Testis (tissue), 3 donors: ENCODE measurements around the gene ASPHD1. TPM values are rescaled to one million over a fixed set of nuclear protein-coding genes. Genes with fewer than 3 reads are reported as not detected.
"Not testable (repeated sequence)": the region's sequence is repeated elsewhere in the genome, so short reads cannot be mapped to it uniquely, and the experiment has no call there.

Experiments
- DNase-seq: peaks from one replicate; pipeline ENCODE4 v3.0.0-alpha.2; 2019
- H3K27ac ChIP-seq, 2 donors: fragments of 200-600 bp; sonication (generic); one replicate each; pipeline ENCODE4 v1.5.1; 2019
- H3K27me3 ChIP-seq: fragments of 200-600 bp; sonication (generic); one replicate; pipeline ENCODE4 v1.5.1; 2019
- H3K36me3 ChIP-seq: fragments of 200-600 bp; sonication (generic); one replicate; pipeline ENCODE4 v1.5.1; 2017; ENCODE audit warnings: low read depth; ENCODE audit errors: missing control alignments
- H3K4me1 ChIP-seq: fragments of 200-600 bp; sonication (generic); one replicate; pipeline ENCODE4 v1.5.1; 2019
- H3K4me3 ChIP-seq, 2 donors: fragments of 200-600 bp; sonication (generic); one replicate each; pipeline ENCODE4 v1.5.1; 2017 to 2019
- H3K9me3 ChIP-seq: fragments of 200-600 bp; sonication (generic); one replicate; pipeline ENCODE4 v1.5.1; 2017
- POLR2A ChIP-seq: fragments of 450-650 bp; IDR thresholded peaks from one replicate; pipeline ENCODE4 v1.6.1; 2017; ENCODE audit warnings: antibody characterized with exemption, mild to moderate bottlenecking, moderate library complexity
- WGBS, 2 donors: methylation state at CpG; one replicate each; pipeline ENCODE4 v1.1.5; 2018; 5-methylcytosine and 5-hydroxymethylcytosine counted together
- intact Hi-C: fragments of 100-400 bp; cut with DNase I; formaldehyde crosslinking; loops from one replicate; pipeline ENCODE4 v1.15.1; 2023; ENCODE audit warnings: low total_unique reads
- polyA plus RNA-seq: library from polyadenylated mRNA; stranded (reverse); fragments of 350-450 nt; fragmentation: Illumina TruSeq; extraction: RNeasy Lipid Tissue Mini Kit (QIAGEN cat#74804); gene quantifications from one replicate; pipeline ENCODE4 v1.2.3, GENCODE V29; 2014; ENCODE audit warnings: low read depth, low replicate concordance; ENCODE audit not compliant: insufficient read depth
- total RNA-seq, 2 donors: library from RNA; depleted of rRNA; stranded (reverse); fragments of >200 nt; gene quantifications; one replicate each; pipeline ENCODE4 v1.2.3, GENCODE V29; 2016
- TF ChIP-seq, protein P1 (sequence below), 3 experiments: fragments of 450-650 bp in 2 of 3; fragments of 200-600 bp in 1 of 3; sonication (generic) in 1 of 3; IDR thresholded peaks; one replicate each; pipeline ENCODE4 v1.5.1; 2016 to 2019; ENCODE audit warnings: antibody characterized with exemption in 3 of 3, mild to moderate bottlenecking in 2 of 3, moderate library complexity in 1 of 3

ASPHD1 gene
- total and polyA plus RNA-seq, 3 donors from 2014 or later, result 6.2 to 13.7 (median 11.1) TPM

DNA sequence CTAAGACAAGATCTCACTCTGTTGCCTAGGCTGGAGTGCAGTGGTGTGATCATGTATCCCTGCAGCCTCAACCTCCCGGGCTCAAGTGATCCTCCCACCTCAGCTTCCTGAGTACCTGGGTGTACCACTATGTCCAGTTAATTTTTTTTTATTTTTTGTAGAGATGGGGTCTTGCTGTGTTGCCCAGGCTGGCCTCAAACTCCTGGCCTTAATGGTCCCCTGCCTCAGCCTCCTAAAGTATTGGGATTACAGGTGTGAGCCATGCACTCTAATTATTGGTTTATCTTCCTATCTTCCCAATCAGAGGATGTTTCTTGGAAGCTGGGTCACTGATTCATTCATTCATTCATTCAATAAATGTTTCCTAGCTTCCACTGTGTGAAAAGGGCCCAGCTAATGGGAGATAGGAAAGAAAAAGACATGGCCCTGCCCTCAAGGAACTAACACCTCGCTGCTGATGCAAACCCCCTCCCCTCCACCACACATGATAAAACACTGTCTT, 8.5 kb downstream of the ASPHD1 start:
- TF ChIP-seq, protein P1, sequence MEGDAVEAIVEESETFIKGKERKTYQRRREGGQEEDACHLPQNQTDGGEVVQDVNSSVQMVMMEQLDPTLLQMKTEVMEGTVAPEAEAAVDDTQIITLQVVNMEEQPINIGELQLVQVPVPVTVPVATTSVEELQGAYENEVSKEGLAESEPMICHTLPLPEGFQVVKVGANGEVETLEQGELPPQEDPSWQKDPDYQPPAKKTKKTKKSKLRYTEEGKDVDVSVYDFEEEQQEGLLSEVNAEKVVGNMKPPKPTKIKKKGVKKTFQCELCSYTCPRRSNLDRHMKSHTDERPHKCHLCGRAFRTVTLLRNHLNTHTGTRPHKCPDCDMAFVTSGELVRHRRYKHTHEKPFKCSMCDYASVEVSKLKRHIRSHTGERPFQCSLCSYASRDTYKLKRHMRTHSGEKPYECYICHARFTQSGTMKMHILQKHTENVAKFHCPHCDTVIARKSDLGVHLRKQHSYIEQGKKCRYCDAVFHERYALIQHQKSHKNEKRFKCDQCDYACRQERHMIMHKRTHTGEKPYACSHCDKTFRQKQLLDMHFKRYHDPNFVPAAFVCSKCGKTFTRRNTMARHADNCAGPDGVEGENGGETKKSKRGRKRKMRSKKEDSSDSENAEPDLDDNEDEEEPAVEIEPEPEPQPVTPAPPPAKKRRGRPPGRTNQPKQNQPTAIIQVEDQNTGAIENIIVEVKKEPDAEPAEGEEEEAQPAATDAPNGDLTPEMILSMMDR (IDR thresholded peaks at IDR 0.05), result no peak
- TF ChIP-seq POLR2A, result no peak
- WGBS, 2 donors, result 77 to 92% methylated on average over 2 of the region's 2 CpGs
- no peak overlapping the region for H3K27ac ChIP-seq
- intact Hi-C loops, result no loop called here
- no peaks in the 10 kb centered on the region for H3K4me1 ChIP-seq
- no peaks in the 10 kb centered on the region for H3K9me3 ChIP-seq
- no peak for DNase-seq
- H3K4me3 ChIP-seq, result no peak overlapping the region
- no peaks in the 10 kb centered on the region for H3K27me3 ChIP-seq
- no peaks in the 10 kb centered on the region for H3K36me3 ChIP-seq

DNA sequence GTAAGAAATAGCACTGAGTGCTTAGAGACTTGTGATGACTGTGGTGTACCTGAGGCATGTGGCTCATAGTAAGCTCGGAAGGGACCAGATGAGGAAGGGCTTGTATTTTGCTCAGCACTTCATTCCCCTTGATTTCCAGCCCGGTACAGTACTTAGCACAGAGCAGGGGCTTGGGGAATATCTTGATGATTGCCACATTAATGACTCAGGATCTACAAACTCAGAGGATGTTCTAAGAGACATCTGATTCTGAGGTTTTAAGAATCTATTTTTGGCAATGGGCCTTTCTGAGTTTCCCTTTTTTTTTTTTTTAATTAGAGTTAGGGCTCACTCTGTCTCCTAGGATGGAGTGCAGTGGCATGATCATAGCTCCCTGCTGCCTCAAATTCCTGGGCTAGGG, 9.1 kb downstream of the ASPHD1 start:
- Histone ChIP-seq H3K4me1 (no peaks in the 10 kb centered on the region), H3K36me3 (no peaks in the 10 kb centered on the region), H3K27ac (no peak overlapping the region), H3K27me3 (no peaks in the 10 kb centered on the region), H3K9me3 (no peaks in the 10 kb centered on the region), H3K4me3 (no peak overlapping the region)
- DNase-seq, result no peak
- WGBS, 2 donors, result 66 to 80% methylated on average over 2 of the region's 2 CpGs
- no peak for TF ChIP-seq POLR2A
- intact Hi-C loops, result no loop called here

DNA sequence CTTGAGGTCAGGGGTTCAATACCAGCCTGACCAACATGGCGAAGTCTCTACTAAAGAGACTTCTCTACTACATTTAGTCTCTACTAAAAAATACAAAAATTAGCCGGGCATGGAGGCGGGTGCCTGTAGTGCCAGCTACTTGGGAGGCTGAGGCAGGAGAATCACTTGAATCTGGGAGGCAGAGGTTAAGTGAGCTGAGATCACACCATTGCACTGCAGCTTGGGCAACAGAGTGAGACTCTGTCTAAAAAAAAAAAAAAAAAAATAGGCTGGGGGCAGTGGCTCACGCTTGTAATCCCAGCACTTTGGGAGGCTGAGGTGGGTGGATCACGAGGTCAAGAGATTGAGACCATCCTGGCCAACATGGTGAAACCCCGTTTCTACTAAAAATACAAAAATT, 9.6 kb downstream of the ASPHD1 start:
- H3K27ac ChIP-seq, H3K4me3 ChIP-seq, H3K36me3 ChIP-seq, H3K27me3 ChIP-seq, H3K4me1 ChIP-seq, DNase-seq, intact Hi-C loops, H3K9me3 ChIP-seq: not testable (repeated sequence)
- 82% methylated on average over 6 of the region's 6 CpGs for WGBS, 2 donors

DNA sequence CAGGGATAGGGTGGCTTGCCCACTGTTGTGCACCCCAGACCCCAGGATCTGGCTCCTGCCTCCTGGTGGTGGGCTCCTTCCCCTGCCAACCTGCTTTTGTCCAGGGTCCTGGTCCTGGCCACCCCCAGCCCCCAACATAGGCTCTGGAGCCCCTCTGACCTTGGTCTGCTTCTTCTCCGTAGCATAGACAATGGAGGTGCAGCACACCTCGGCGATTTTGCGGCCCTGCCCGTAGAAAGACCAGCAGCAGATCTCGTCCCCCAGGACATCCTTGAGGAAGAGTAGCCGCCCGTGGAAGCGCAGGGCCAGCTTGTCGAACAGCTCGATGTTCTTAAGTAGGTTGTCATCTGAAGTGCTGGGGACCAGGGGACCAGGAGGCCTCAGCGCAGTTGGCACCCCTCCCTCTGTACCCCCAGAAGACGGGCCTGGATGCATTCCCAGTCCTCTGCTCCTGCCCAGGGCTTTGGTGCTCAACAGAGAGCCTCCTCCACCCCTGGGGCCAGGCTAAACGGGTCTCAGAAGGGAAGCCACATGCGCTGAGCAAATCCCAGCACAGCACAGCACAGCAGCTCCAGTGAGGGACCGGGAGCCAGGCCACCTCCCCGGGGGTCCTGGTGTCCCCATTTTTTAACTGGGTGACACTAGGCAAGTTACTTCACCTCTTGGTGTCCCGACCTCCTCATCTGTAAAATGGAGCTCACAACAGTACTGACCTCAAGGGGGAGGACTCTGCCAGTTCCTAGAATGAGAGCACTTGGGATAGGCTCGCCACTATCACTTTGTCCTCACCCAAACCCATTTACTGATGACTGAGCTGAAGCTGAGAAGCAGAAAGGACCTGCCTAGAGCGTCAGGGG, 10.8 kb downstream of the ASPHD1 start:
- Histone ChIP-seq H3K4me1 (no peaks in the 10 kb centered on the region), H3K27ac (no peak overlapping the region), H3K4me3 (no peak overlapping the region), H3K27me3 (no peaks in the 10 kb centered on the region), H3K36me3 (no peaks in the 10 kb centered on the region), H3K9me3 (no peaks in the 10 kb centered on the region)
- DNase-seq, result no peak
- TF ChIP-seq, protein P1 (IDR thresholded peaks at IDR 0.05), result no peak
- TF ChIP-seq POLR2A, result no peak
- 87 to 93% methylated on average over 9 to 20 of the region's 20 CpGs for WGBS, 2 donors
- intact Hi-C loops, result no loop called here

DNA sequence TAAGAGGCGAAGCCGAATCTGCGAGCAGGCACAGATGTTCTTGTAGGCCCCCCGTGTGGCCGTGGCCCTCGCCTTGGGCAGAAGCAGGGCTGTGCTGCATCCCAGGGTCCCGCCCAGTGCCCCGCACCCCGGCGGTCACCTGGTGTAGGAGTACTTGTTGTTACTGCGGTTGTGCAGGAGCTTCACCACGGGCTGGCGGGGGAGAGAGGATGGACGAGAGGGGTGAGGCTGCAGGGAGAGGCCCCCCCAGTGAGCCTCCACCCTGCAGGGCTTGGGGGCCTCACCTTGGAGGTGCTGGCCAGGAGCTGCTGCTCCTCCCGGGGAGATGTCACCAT, 11.4 kb downstream of the ASPHD1 start:
- Histone ChIP-seq H3K36me3 (no peaks in the 10 kb centered on the region), H3K4me3 (no peak overlapping the region), H3K4me1 (no peaks in the 10 kb centered on the region), H3K9me3 (no peaks in the 10 kb centered on the region), H3K27ac (no peak overlapping the region), H3K27me3 (no peaks in the 10 kb centered on the region)
- intact Hi-C loops, result no loop called here
- DNase-seq, result no peak
- 60 to 75% methylated on average over 14 to 15 of the region's 15 CpGs for WGBS, 2 donors
- TF ChIP-seq, protein P1 (IDR thresholded peaks at IDR 0.05), result no peak
- TF ChIP-seq POLR2A, result no peak

DNA sequence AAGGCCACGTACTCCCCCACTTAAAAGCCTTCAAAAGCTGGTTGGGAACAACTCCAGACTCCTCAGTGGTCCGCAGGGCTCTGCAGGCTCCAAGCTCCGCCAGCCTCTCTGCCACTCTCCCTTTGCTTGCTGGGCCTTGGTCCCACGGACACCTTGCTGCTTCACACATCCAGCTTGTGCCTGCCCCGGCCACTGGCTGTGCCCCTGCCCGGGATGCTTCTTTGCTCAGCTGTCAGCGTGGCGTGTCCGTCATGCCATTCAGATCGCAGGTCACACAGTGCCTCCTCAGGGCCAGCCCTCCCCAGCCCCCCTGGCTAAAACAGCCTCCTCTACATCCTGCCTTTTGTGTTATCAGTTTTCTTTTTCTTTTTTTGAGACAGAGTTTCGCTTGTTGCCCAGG, 11.8 kb downstream of the ASPHD1 start:
- Histone ChIP-seq H3K27ac (no peak overlapping the region), H3K4me1 (no peaks in the 10 kb centered on the region), H3K36me3 (peaks cover under 1% of the 10 kb centered on the region), H3K9me3 (no peaks in the 10 kb centered on the region), H3K27me3 (no peaks in the 10 kb centered on the region), H3K4me3 (no peak overlapping the region)
- intact Hi-C loops, result no loop called here
- TF ChIP-seq POLR2A, result no peak
- 64 to 76% methylated on average over 10 to 11 of the region's 11 CpGs for WGBS, 2 donors
- peak; percentile 49 for DNase-seq
